Measurements from ENCODE around the gene KRT84. TPM values are rescaled to one million over a fixed set of nuclear protein-coding genes. Genes with fewer than 3 reads are reported as not detected.

KRT84 gene
- total RNA-seq, 1 experiment from 2014 or later, result not detected

- Histone ChIP-seq H4K20me1 (ENCODE audit: insufficient read depth) (no peaks in the 10 kb centered on the region), H3K27me3 (ENCODE audit: insufficient read depth, low read depth) (no peaks in the 10 kb centered on the region), H3K4me1 (replicated peaks; ENCODE audit: insufficient read depth) (peaks cover 27% of the 10 kb centered on the region), H3K4me3 (no peak overlapping the region), H3K36me3 (ENCODE audit: low read depth) (no peaks in the 10 kb centered on the region), H2AFZ (no peak overlapping the region), H3K27ac (no peak overlapping the region), H3K9me2 (ENCODE audit: insufficient read depth) (no peaks in the 10 kb centered on the region), H3K79me2 (ENCODE audit: low read depth) (no peaks in the 10 kb centered on the region), H3F3A (ENCODE audit: insufficient read depth, low read depth) (peaks cover 23% of the 10 kb centered on the region), H3K9me3 (ENCODE audit: insufficient read depth, low read depth) (no peaks in the 10 kb centered on the region; the same call in 1 of the 2 replicates), H3K4me2 (no peak overlapping the region)
- intact Hi-C loops (cut with micrococcal nuclease; ENCODE audit: unreplicated experiment), result no loop called here
- ChIA-PET POLR2A (ENCODE audit: unreplicated experiment) (no interaction called here), CTCF (no interaction called here)
- no TSS peak for BruUV-seq (replicated peaks)
- no peak for TF ChIP-seq EZH2 (IDR thresholded peaks at IDR 0.05; ENCODE audit: low read depth)
- no peak for TF ChIP-seq CTCF (conservative IDR thresholded peaks at IDR 0.05)
- no peak for DNase-seq
Observed at GRCh38 chr12:52342781-52343490, 42.5 kb downstream of the KRT84 start.

- Histone ChIP-seq H3K4me1 (replicated peaks; ENCODE audit: insufficient read depth) (peaks cover 29% of the 10 kb centered on the region), H3K4me3 (no peak overlapping the region), H4K20me1 (ENCODE audit: insufficient read depth) (no peaks in the 10 kb centered on the region), H3F3A (ENCODE audit: insufficient read depth, low read depth) (peaks cover 27% of the 10 kb centered on the region), H3K36me3 (ENCODE audit: low read depth) (no peaks in the 10 kb centered on the region), H2AFZ (no peak overlapping the region), H3K9me2 (ENCODE audit: insufficient read depth) (no peaks in the 10 kb centered on the region), H3K9me3 (ENCODE audit: insufficient read depth, low read depth) (no peaks in the 10 kb centered on the region; the same call in 1 of the 2 replicates), H3K4me2 (no peak overlapping the region), H3K79me2 (ENCODE audit: low read depth) (no peaks in the 10 kb centered on the region), H3K27ac (no peak overlapping the region), H3K27me3 (ENCODE audit: insufficient read depth, low read depth) (no peaks in the 10 kb centered on the region)
- ChIA-PET CTCF (no interaction called here), POLR2A (ENCODE audit: unreplicated experiment) (no interaction called here)
- BruUV-seq (replicated peaks), result no TSS peak
- no peak for DNase-seq
- TF ChIP-seq CTCF (conservative IDR thresholded peaks at IDR 0.05) (no peak), EZH2 (IDR thresholded peaks at IDR 0.05; ENCODE audit: low read depth) (no peak)
- intact Hi-C loops (cut with micrococcal nuclease; ENCODE audit: unreplicated experiment), result no loop called here
Observed at GRCh38 chr12:52341066-52341580, 44.3 kb downstream of the KRT84 start.

- Histone ChIP-seq H3K79me2 (ENCODE audit: low read depth) (no peaks in the 10 kb centered on the region), H3K4me1 (replicated peaks; ENCODE audit: insufficient read depth) (peaks cover 16% of the 10 kb centered on the region), H3K9me3 (ENCODE audit: insufficient read depth, low read depth) (no peaks in the 10 kb centered on the region; the same call in 1 of the 2 replicates), H4K20me1 (ENCODE audit: insufficient read depth) (no peaks in the 10 kb centered on the region), H3K4me3 (no peak overlapping the region), H2AFZ (no peak overlapping the region), H3K27ac (no peak overlapping the region), H3K9me2 (ENCODE audit: insufficient read depth) (no peaks in the 10 kb centered on the region), H3K36me3 (ENCODE audit: low read depth) (no peaks in the 10 kb centered on the region), H3F3A (ENCODE audit: insufficient read depth, low read depth) (peaks cover 22% of the 10 kb centered on the region), H3K4me2 (no peak overlapping the region), H3K27me3 (ENCODE audit: insufficient read depth, low read depth) (no peaks in the 10 kb centered on the region)
- POLR2A ChIA-PET (ENCODE audit: unreplicated experiment), result interaction anchor here (0.5 kb wide), 1 partner anchor 34 kb away, joined by 3 read pairs; no protein-coding TSS in a partner anchor
- CTCF ChIA-PET, result no interaction called here
- no TSS peak for BruUV-seq (replicated peaks)
- DNase-seq, result no peak
- intact Hi-C loops (cut with micrococcal nuclease; ENCODE audit: unreplicated experiment), result no loop called here
- TF ChIP-seq CTCF (conservative IDR thresholded peaks at IDR 0.05), result no peak
- TF ChIP-seq EZH2 (IDR thresholded peaks at IDR 0.05; ENCODE audit: low read depth), result no peak
Observed at GRCh38 chr12:52338241-52338960, 47.1 kb downstream of the KRT84 start.
